GM21528 (cell line): Measurements from ENCODE around the gene TTC28.
"Not testable (repeated sequence)": the region's sequence is repeated elsewhere in the genome, so short reads cannot be mapped to it uniquely, and the experiment has no call there.

Experiments
- ATAC-seq: cut with Tn5 transposase; IDR thresholded peaks from one replicate; pipeline ENCODE4 v1.9.1; 2021; ENCODE audit warnings: mild to moderate bottlenecking, moderate library complexity; ENCODE audit not compliant: unreplicated experiment, low FRiP score

The TTC28 gene

GRCh38 chr22:28214750-28215149 lies 464.9 kb downstream of the TTC28 start:
- ATAC-seq, result not testable (repeated sequence)

GRCh38 chr22:28209457-28209856 lies 470.2 kb downstream of the TTC28 start:
- not testable (repeated sequence) for ATAC-seq

- ATAC-seq, result no peak
These were observed 470.9 kb downstream of the TTC28 start for GRCh38 chr22:28208787-28209186.

GRCh38 chr22:28208036-28208435 lies 471.6 kb downstream of the TTC28 start:
- no peak for ATAC-seq

- ATAC-seq, result no peak
These were observed 472.2 kb downstream of the TTC28 start for GRCh38 chr22:28207281-28208030.

- ATAC-seq, result no peak
These were observed 473.7 kb downstream of the TTC28 start for GRCh38 chr22:28205926-28206325.

- ATAC-seq, result no peak
These were observed 475.3 kb downstream of the TTC28 start for GRCh38 chr22:28204382-28204781.

- no peak for ATAC-seq
These were observed 476.4 kb downstream of the TTC28 start for GRCh38 chr22:28203286-28203685.

GRCh38 chr22:28198692-28199091 lies 480.9 kb downstream of the TTC28 start:
- ATAC-seq, result no peak

- not testable (repeated sequence) for ATAC-seq
These were observed 488.1 kb downstream of the TTC28 start for GRCh38 chr22:28191571-28191970.

- ATAC-seq, result no peak
These were observed 491.3 kb downstream of the TTC28 start for GRCh38 chr22:28188178-28188879.

GRCh38 chr22:28187612-28188011 lies 492.0 kb downstream of the TTC28 start:
- ATAC-seq, result no peak

GRCh38 chr22:28186641-28187040 lies 493.0 kb downstream of the TTC28 start:
- no peak for ATAC-seq

GRCh38 chr22:28185130-28185529 lies 494.5 kb downstream of the TTC28 start:
- no peak for ATAC-seq

GRCh38 chr22:28183078-28183860 lies 496.4 kb downstream of the TTC28 start:
- no peak for ATAC-seq

GRCh38 chr22:28180804-28181731 lies 498.6 kb downstream of the TTC28 start:
- ATAC-seq, result no peak

- no peak for ATAC-seq
These were observed 500.2 kb downstream of the TTC28 start for GRCh38 chr22:28179392-28179791.

- no peak for ATAC-seq
These were observed 503.7 kb downstream of the TTC28 start for GRCh38 chr22:28175730-28176492.

- ATAC-seq, result no peak
These were observed 505.1 kb downstream of the TTC28 start for GRCh38 chr22:28174509-28174908.
